ENCODE data around the gene WDR75.

- no peak for TF ChIP-seq TAF1 (IDR thresholded peaks at IDR 0.05; ENCODE audit: borderline replicate concordance, insufficient read depth, low read length)
- TF ChIP-seq POLR2AphosphoS5 (IDR thresholded peaks at IDR 0.05; ENCODE audit: low read depth, low read length), result no peak
- no peak for TF ChIP-seq REST (IDR thresholded peaks at IDR 0.05; ENCODE audit: insufficient read depth in 1 of 2, low read depth in 2 of 2, low read length in 2 of 2)
- TF ChIP-seq SIN3A (IDR thresholded peaks at IDR 0.05; ENCODE audit: borderline replicate concordance, insufficient read depth, low read length), result no peak
Measured at GRCh38 chr2:189502714-189503113, 61.4 kb downstream of the WDR75 start.
